SU-DHL-6 (cell line): Measurements from ENCODE around the gene ZNF200.

ENCODE experiments used
- H2AFZ ChIP-seq: fragments of 200-600 bp; sonication (generic); 2 replicates; pipeline ENCODE4 v1.6.1; 2014; ENCODE audit warnings: low read depth, mild to moderate bottlenecking, moderate library complexity, mixed read lengths, antibody characterized with exemption, low read length; ENCODE audit not compliant: severe bottlenecking
- H3F3A ChIP-seq: fragments of 200-600 bp; shearing (Covaris generic); 2 replicates; pipeline ENCODE4 v1.6.0; 2016; ENCODE audit warnings: antibody characterized with exemption, mild to moderate bottlenecking; ENCODE audit not compliant: insufficient read depth
- H3K27ac ChIP-seq: fragments of 200-600 bp; sonication (generic); 2 replicates; pipeline ENCODE4 v1.5.1; 2016; ENCODE audit warnings: low read depth, mild to moderate bottlenecking, low read length, moderate library complexity, mixed read lengths
- H3K27me3 ChIP-seq: fragments of 200-600 bp; sonication (generic), shearing (Covaris generic); 2 replicates; pipeline ENCODE4 v1.6.0; 2014; ENCODE audit warnings: mild to moderate bottlenecking, low read length
- H3K36me3 ChIP-seq: fragments of 200-600 bp; sonication (generic); 2 replicates; pipeline ENCODE4 v1.6.1; 2014; ENCODE audit warnings: mild to moderate bottlenecking, low read length, mixed read lengths
- H3K4me2 ChIP-seq: fragments of 300-600, 200-600 bp; shearing (Covaris generic), sonication (generic); 2 replicates; pipeline ENCODE4 v1.6.0; 2014; ENCODE audit warnings: low read length, low read depth, mild to moderate bottlenecking; ENCODE audit not compliant: poor library complexity, severe bottlenecking
- H3K4me3 ChIP-seq: fragments of 200-600 bp; sonication (generic); 2 replicates; pipeline ENCODE4 v1.5.1; 2014; ENCODE audit warnings: antibody characterized with exemption, low read length, mild to moderate bottlenecking, mixed read lengths; ENCODE audit not compliant: insufficient read depth, poor library complexity, severe bottlenecking
- H3K79me2 ChIP-seq: fragments of 200-600 bp; sonication (generic); 2 replicates; pipeline ENCODE4 v1.6.1; 2014; ENCODE audit warnings: mild to moderate bottlenecking, low read length, moderate library complexity; ENCODE audit not compliant: insufficient read depth
- H3K9ac ChIP-seq: fragments of 200-600 bp; sonication (generic); 2 replicates; pipeline ENCODE4 v1.7.0; 2014; ENCODE audit warnings: mild to moderate bottlenecking, low read length
- H3K9me2 ChIP-seq: fragments of 200-600 bp; sonication (generic); replicated peaks from 2 replicates; pipeline ENCODE4 v1.6.1; 2014; ENCODE audit warnings: low read length; ENCODE audit not compliant: insufficient read depth
- H3K9me3 ChIP-seq: fragments of 200-600 bp; sonication (generic); 2 replicates; pipeline ENCODE4 v1.6.1; 2014; ENCODE audit warnings: low read length, mixed read lengths; ENCODE audit not compliant: insufficient read depth
- H4K20me1 ChIP-seq: fragments of 200-600 bp; sonication (generic); 2 replicates; pipeline ENCODE4 v1.6.1; 2014; ENCODE audit warnings: low read depth, mild to moderate bottlenecking, antibody characterized with exemption, low read length, moderate library complexity, mixed read lengths
- CTCF ChIP-seq: fragments of 200-600 bp; sonication (generic); IDR thresholded peaks from one replicate; pipeline ENCODE4 v1.5.1; 2017; ENCODE audit warnings: antibody characterized with exemption, mild to moderate bottlenecking, low read length, moderate library complexity; ENCODE audit not compliant: insufficient read depth, poor library complexity, severe bottlenecking
- EZH2phosphoT487 ChIP-seq: fragments of 200-600 bp; sonication (generic), shearing (Covaris generic); conservative IDR thresholded peaks from 2 replicates; pipeline ENCODE4 v1.6.1; 2018; ENCODE audit warnings: mild to moderate bottlenecking, antibody characterized with exemption, low read length, moderate library complexity, mixed read lengths

The ZNF200 gene

DNA sequence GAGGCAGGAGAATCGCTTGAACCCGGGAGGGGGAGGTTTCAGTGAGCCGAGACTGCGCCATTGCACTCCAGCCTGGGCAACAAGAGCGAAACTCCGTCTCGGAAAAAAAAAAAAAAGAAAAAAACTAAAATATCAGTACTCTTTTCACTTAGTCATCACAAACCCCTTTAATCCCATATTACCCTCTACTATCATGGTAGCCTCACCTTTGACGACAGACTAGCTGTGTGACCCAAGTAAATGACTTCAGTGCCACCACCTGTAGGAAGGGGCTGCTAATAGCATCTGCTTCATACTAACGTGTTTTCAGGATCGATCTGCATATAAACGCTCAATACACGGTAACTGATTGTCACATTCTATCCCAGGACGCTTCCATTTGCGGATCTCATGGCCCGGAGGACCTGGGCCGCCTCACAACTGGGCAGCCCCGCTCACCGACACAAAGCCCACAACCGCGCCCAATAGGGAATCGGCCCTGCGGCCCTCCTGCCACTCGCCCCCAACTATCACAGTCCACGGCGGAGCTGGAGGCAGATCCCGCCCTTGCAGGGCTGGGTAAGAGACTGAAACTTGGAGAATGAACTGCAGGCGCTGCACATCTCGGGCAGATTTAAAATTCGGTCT is 47.3 kb upstream of the ZNF200 start:
- H2AFZ ChIP-seq, result peak overlapping the region; percentile 88
- no peak for TF ChIP-seq EZH2phosphoT487
- TF ChIP-seq CTCF, result no peak
- H3K9ac ChIP-seq, result peak overlapping the region; percentile 77
- peak overlapping the region; percentile 83 for H3K4me3 ChIP-seq
- H3K9me2 ChIP-seq, result no peaks in the 10 kb centered on the region
- H3K4me2 ChIP-seq, result peak overlapping the region; percentile 93
- H3K27ac ChIP-seq, result peak overlapping the region; percentile 81
- no peaks in the 10 kb centered on the region for H3K9me3 ChIP-seq
- H3F3A ChIP-seq, result no peaks in the 10 kb centered on the region
- H3K27me3 ChIP-seq, result no peaks in the 10 kb centered on the region
- peaks cover 17% of the 10 kb centered on the region; the same call in 1 of the 2 replicates for H3K36me3 ChIP-seq
- H3K79me2 ChIP-seq, result peaks cover 39% of the 10 kb centered on the region
- no peaks in the 10 kb centered on the region for H4K20me1 ChIP-seq

DNA sequence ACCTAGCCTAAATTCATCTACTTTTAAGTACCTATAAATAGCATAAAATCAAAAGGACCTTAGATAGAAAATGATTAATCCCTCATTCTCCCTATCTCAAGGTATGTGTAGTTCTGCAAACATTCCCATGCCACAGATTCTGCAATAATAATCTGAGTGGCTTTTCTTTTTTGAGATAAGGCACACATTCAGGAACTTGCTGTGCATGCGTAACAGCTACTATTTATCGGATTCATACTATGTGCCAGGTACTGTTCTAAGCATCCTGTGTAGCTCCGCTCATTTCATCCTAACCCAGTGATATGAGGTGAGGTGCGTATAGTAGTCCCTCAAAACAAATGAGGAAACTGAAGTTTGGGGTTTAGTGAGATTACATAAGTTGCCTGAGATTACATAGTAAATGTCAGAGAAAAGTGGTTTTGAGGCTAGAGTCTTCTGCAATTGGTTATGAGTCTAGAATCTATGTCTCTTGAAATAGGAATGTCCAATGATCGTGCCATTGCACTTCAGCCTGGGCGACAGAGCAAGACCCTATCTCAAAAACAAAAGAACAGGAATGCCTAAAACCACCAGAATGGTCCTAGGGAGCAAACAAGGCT is 46.4 kb upstream of the ZNF200 start:
- peaks cover 31% of the 10 kb centered on the region for H3K79me2 ChIP-seq
- no peak overlapping the region for H3K4me2 ChIP-seq
- no peaks in the 10 kb centered on the region for H3K9me2 ChIP-seq
- H3K4me3 ChIP-seq, result no peak overlapping the region
- H3K27ac ChIP-seq, result no peak overlapping the region
- no peaks in the 10 kb centered on the region for H4K20me1 ChIP-seq
- H3K9ac ChIP-seq, result no peak overlapping the region
- H3K27me3 ChIP-seq, result no peaks in the 10 kb centered on the region
- H2AFZ ChIP-seq, result no peak overlapping the region
- TF ChIP-seq EZH2phosphoT487 (no peak), CTCF (no peak)
- no peaks in the 10 kb centered on the region for H3K9me3 ChIP-seq
- H3K36me3 ChIP-seq, result peaks cover 10% of the 10 kb centered on the region; the same call in 1 of the 2 replicates
- H3F3A ChIP-seq, result no peaks in the 10 kb centered on the region

- H3F3A ChIP-seq, result no peaks in the 10 kb centered on the region
- H3K4me2 ChIP-seq, result no peak overlapping the region
- no peaks in the 10 kb centered on the region for H3K27me3 ChIP-seq
- no peaks in the 10 kb centered on the region for H3K79me2 ChIP-seq
- no peaks in the 10 kb centered on the region for H3K36me3 ChIP-seq
- H3K27ac ChIP-seq, result no peak overlapping the region
- no peak overlapping the region for H3K4me3 ChIP-seq
- H3K9me2 ChIP-seq, result no peaks in the 10 kb centered on the region
- H4K20me1 ChIP-seq, result no peaks in the 10 kb centered on the region
- H2AFZ ChIP-seq, result no peak overlapping the region
- H3K9ac ChIP-seq, result no peak overlapping the region
- TF ChIP-seq CTCF (no peak), EZH2phosphoT487 (no peak)
- no peaks in the 10 kb centered on the region for H3K9me3 ChIP-seq
Measured at GRCh38 chr16:3276679-3277078, 41.7 kb upstream of the ZNF200 start.
